ENCODE data around the gene TSPAN18. TPM values are rescaled to one million over a fixed set of nuclear protein-coding genes. Genes with fewer than 3 reads are reported as not detected.

The TSPAN18 gene
- total and polyA plus RNA-seq, 10 of the 15 experiments (the other 5 are each of a cell fraction or from before 2014, with no cell fraction given): 0.02 to 0.77 (median 0.13) TPM; not detected in 1

- Histone ChIP-seq H3K27ac (ENCODE audit: control insufficient read depth, insufficient read depth) (no peak overlapping the region), H3K4me2 (ENCODE audit: control insufficient read depth, insufficient read depth) (no peak overlapping the region), H3K36me3 (ENCODE audit: control insufficient read depth in 2 of 2, insufficient read depth in 2 of 2, low read length in 1 of 2) (no peaks in the 10 kb centered on the region), H4K20me1 (ENCODE audit: control insufficient read depth, insufficient read depth) (0 out of 2 replicates have a peak, but pooled peaks cover 2% of the 10 kb centered on the region), H3K4me1 (ENCODE audit: control insufficient read depth, insufficient read depth, low read length) (peaks cover 17% of the 10 kb centered on the region), H3K4me3 (no peak overlapping the region), H3K9ac (ENCODE audit: control insufficient read depth, insufficient read depth, low read length) (no peak overlapping the region), H3K9me3 (replicated peaks; ENCODE audit: control insufficient read depth, insufficient read depth, low read length) (peaks cover 2% of the 10 kb centered on the region; the same call in 1 of the 3 replicates), H3K27me3 (replicated peaks in 1 of 2; ENCODE audit: control insufficient read depth in 2 of 2, insufficient read depth in 2 of 2, low read length in 1 of 2) (peaks cover 0 to 6% of the 10 kb centered on the region in 2 experiments; a peak in 3 of 4 replicates), H2AFZ (ENCODE audit: control insufficient read depth, low read depth, low read length) (no peak overlapping the region), H3K79me2 (ENCODE audit: control insufficient read depth, insufficient read depth, low read length) (no peaks in the 10 kb centered on the region)
- WGBS (ENCODE audit: insufficient coverage, insufficient replicate concordance, low lambda C conversion rate, missing lambda C conversion rate): 45% methylated on average over 12 of the region's 12 CpGs
- in situ Hi-C loops (cut with MboI): loop anchor here (25.0 kb wide), 1 partner anchor 391 kb away; no protein-coding TSS in a partner anchor
- no peak for FAIRE-seq
- ChIA-PET POLR2A (no interaction called here), SMC1A (ENCODE audit: uncharacterized antibody, unreplicated experiment) (no interaction called here), CTCF (interaction anchor here (1.2 to 2.2 kb wide), 3 partner anchors 10 to 157 kb away, joined by 4 to 9 read pairs (median 6); no protein-coding TSS in a partner anchor), RAD21 (ENCODE audit: unreplicated experiment) (interaction anchor here (1.1 kb wide), 1 partner anchor 10 kb away, joined by 3 read pairs; no protein-coding TSS in a partner anchor)
- ATAC-seq: no peak
- intact Hi-C loops (cut with micrococcal nuclease; ENCODE audit: unreplicated experiment): no loop called here
- DNase-seq (ENCODE audit: low read depth, low spot score): no peak
- no TSS peak for BruUV-seq (replicated peaks)
- no peak for TF ChIP-seq TCF12 (IDR thresholded peaks at IDR 0.05; ENCODE audit: low read depth, low read length)
- TF ChIP-seq KLF5 (IDR thresholded peaks at IDR 0.05; ENCODE audit: partially characterized antibody): no peak
- no peak for TF ChIP-seq E4F1 (IDR thresholded peaks at IDR 0.05; ENCODE audit: borderline replicate concordance, partially characterized antibody)
- TF ChIP-seq SMAD5 (IDR thresholded peaks at IDR 0.05; ENCODE audit: low read depth): no peak
- TF ChIP-seq JUNB (IDR thresholded peaks at IDR 0.05): no peak
- no peak for TF ChIP-seq HSF1 (IDR thresholded peaks at IDR 0.05; ENCODE audit: low read depth, low read length)
- TF ChIP-seq RB1 (IDR thresholded peaks at IDR 0.05; ENCODE audit: borderline replicate concordance): no peak
- TF ChIP-seq CHD1 (IDR thresholded peaks at IDR 0.05; ENCODE audit: low read depth, low read length): no peak
- no peak for TF ChIP-seq MAX (IDR thresholded peaks at IDR 0.05; ENCODE audit: low read depth, low read length)
- TF ChIP-seq MYB (IDR thresholded peaks at IDR 0.05; ENCODE audit: borderline replicate concordance, low read depth, low read length): no peak
- TF ChIP-seq TAF1 (IDR thresholded peaks at IDR 0.05; ENCODE audit: borderline replicate concordance, low read depth, low read length): no peak
- no peak for TF ChIP-seq USF1 (IDR thresholded peaks at IDR 0.05; ENCODE audit: borderline replicate concordance, extremely low read length, insufficient read depth, low read depth, low read length)
These were observed 219.5 kb downstream of the TSPAN18 start for GRCh38 chr11:44946263-44946662.
